ENCODE results near the gene GATAD2A.

- TF ChIP-seq CTCF (optimal IDR thresholded peaks at IDR 0.05 in 1 of 3, IDR thresholded peaks at IDR 0.05 in 1 of 3, conservative IDR thresholded peaks at IDR 0.05 in 1 of 3; ENCODE audit: extremely low read depth in 1 of 3, insufficient read depth in 2 of 3, low read length in 3 of 3) (no peak), EZH2 (IDR thresholded peaks at IDR 0.05; ENCODE audit: low read length) (no peak)
These were observed 34.4 kb upstream of the GATAD2A start for GRCh38 chr19:19371059-19371458.
